ENCODE measurements around the gene SPIC. TPM values are rescaled to one million over a fixed set of nuclear protein-coding genes. Genes with fewer than 3 reads are reported as not detected.
"Not testable (repeated sequence)": the region's sequence is repeated elsewhere in the genome, so short reads cannot be mapped to it uniquely, and the experiment has no call there.

The SPIC gene
- total and polyA plus RNA-seq, 4 experiments from 2014 or later = not detected

DNA sequence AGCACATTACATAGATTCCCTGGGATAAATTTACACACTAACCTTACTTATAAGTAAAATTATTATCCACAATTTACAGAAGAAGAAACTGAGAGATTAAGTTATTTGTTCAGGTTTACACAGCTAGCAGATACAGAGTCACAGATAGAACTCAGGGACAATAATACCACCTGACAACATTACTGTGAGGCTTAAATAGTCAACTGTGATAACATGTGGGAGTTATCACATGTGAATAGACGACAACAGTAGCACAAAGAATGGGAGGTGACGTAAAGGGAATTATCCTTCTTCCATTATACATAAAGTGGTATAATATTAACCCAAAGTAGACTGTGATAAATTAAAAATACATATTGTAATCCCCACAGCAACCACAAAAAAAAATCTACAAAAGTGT lies 6.2 kb upstream of the SPIC start:
- no peak overlapping the region for H3K4me3 ChIP-seq (ENCODE audit: low read length in 2 of 2)
- DNase-seq = no peak
- no peak overlapping the region for H3K27ac ChIP-seq (ENCODE audit: low read depth, low read length)
- H3K4me1 ChIP-seq (ENCODE audit: insufficient read depth, low read length) = no peaks in the 10 kb centered on the region
- ChIA-PET POLR2A (ENCODE audit: partially characterized antibody) (no interaction called here), CTCF (ENCODE audit: partially characterized antibody) (no interaction called here)
- H3K27ac Mint-ChIP-seq = no peak overlapping the region
- no peaks in the 10 kb centered on the region for H3K9me3 Mint-ChIP-seq
- H3K27me3 Mint-ChIP-seq = peaks cover 0 to 2% of the 10 kb centered on the region in 2 donors
- H3K4me3 Mint-ChIP-seq = no peak overlapping the region
- H3K36me3 ChIP-seq (ENCODE audit: insufficient read depth, low read length) = no peaks in the 10 kb centered on the region
- no peaks in the 10 kb centered on the region for H3K27me3 ChIP-seq (ENCODE audit: insufficient read depth, low read length)
- intact Hi-C loops (cut with micrococcal nuclease) = no loop called here
- H3K4me1 Mint-ChIP-seq = no peaks in the 10 kb centered on the region
- H3K9me3 ChIP-seq (ENCODE audit: control insufficient read depth in 1 of 2, low read length in 2 of 2) = no peaks in the 10 kb centered on the region
- H3K36me3 Mint-ChIP-seq = no peaks in the 10 kb centered on the region

GRCh38 chr12:101470939-101471338 lies 4.2 kb upstream of the SPIC start:
- Histone ChIP-seq H3K4me3 (ENCODE audit: low read length in 2 of 2) (no peak overlapping the region), H3K27me3 (ENCODE audit: insufficient read depth, low read length) (no peaks in the 10 kb centered on the region), H3K9me3 (ENCODE audit: control insufficient read depth in 1 of 2, low read length in 2 of 2) (no peaks in the 10 kb centered on the region), H3K4me1 (ENCODE audit: insufficient read depth, low read length) (no peaks in the 10 kb centered on the region), H3K36me3 (ENCODE audit: insufficient read depth, low read length) (no peaks in the 10 kb centered on the region), H3K27ac (ENCODE audit: low read depth, low read length) (no peak overlapping the region)
- intact Hi-C loops (cut with micrococcal nuclease) = no loop called here
- Mint-ChIP-seq H3K27me3 (no peaks in the 10 kb centered on the region), H3K36me3 (no peaks in the 10 kb centered on the region), H3K9me3 (no peaks in the 10 kb centered on the region), H3K4me3 (no peak overlapping the region), H3K4me1 (no peaks in the 10 kb centered on the region), H3K27ac (no peak overlapping the region)
- DNase-seq = no peak
- ChIA-PET CTCF (ENCODE audit: partially characterized antibody) (interaction anchor here (0.7 to 1.7 kb wide), 2 partner anchors 12 to 301 kb away, joined by 3 to 4 read pairs; no protein-coding TSS in a partner anchor), POLR2A (ENCODE audit: partially characterized antibody) (no interaction called here)

DNA sequence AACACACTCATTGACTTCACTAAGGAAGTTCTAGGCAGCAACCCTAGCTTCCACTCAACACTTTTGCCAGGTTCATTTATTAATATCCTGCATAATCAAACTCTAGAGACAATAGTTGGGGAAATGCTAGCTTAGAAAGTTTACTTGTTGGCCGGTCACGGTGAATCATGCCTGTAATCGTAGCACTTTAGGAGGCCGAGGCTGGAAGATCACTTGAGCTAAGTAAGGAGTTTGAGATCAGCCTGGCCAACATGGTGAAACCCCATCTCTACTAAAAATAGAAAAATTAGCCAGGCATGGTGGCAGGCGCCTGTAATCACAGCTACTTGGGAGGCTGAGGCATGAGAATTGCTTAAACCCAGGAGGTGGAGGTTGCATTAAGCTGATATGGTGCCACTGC lies 3.3 kb upstream of the SPIC start:
- H3K4me3 Mint-ChIP-seq; H3K9me3 ChIP-seq (ENCODE audit: control insufficient read depth in 1 of 2, low read length in 2 of 2); H3K27ac Mint-ChIP-seq; H3K36me3 ChIP-seq (ENCODE audit: insufficient read depth, low read length); H3K4me1 Mint-ChIP-seq; H3K27me3 ChIP-seq (ENCODE audit: insufficient read depth, low read length); POLR2A ChIA-PET (ENCODE audit: partially characterized antibody); H3K9me3 Mint-ChIP-seq; H3K27me3 Mint-ChIP-seq; DNase-seq; H3K36me3 Mint-ChIP-seq; intact Hi-C loops (cut with micrococcal nuclease); H3K4me1 ChIP-seq (ENCODE audit: insufficient read depth, low read length); H3K27ac ChIP-seq (ENCODE audit: low read depth, low read length); H3K4me3 ChIP-seq (ENCODE audit: low read length in 2 of 2): not testable (repeated sequence)
- CTCF ChIA-PET (ENCODE audit: partially characterized antibody) = interaction anchor here (0.7 to 1.7 kb wide), 2 partner anchors 11 to 300 kb away, joined by 3 to 4 read pairs; no protein-coding TSS in a partner anchor

- Histone ChIP-seq H3K36me3 (ENCODE audit: insufficient read depth, low read length) (no peaks in the 10 kb centered on the region), H3K27me3 (ENCODE audit: insufficient read depth, low read length) (no peaks in the 10 kb centered on the region), H3K27ac (ENCODE audit: low read depth, low read length) (no peak overlapping the region), H3K4me1 (ENCODE audit: insufficient read depth, low read length) (no peaks in the 10 kb centered on the region), H3K4me3 (ENCODE audit: low read length in 2 of 2) (no peak overlapping the region), H3K9me3 (ENCODE audit: control insufficient read depth in 1 of 2, low read length in 2 of 2) (no peaks in the 10 kb centered on the region)
- Mint-ChIP-seq H3K9me3 (no peaks in the 10 kb centered on the region), H3K27me3 (no peaks in the 10 kb centered on the region), H3K36me3 (no peaks in the 10 kb centered on the region), H3K4me3 (no peak overlapping the region), H3K27ac (no peak overlapping the region), H3K4me1 (no peaks in the 10 kb centered on the region)
- intact Hi-C loops (cut with micrococcal nuclease) = no loop called here
- POLR2A ChIA-PET (ENCODE audit: partially characterized antibody) = no interaction called here
- CTCF ChIA-PET (ENCODE audit: partially characterized antibody) = no interaction called here
- no peak for DNase-seq
These were observed 888 bp upstream of the SPIC start for GRCh38 chr12:101474248-101474647.

DNA sequence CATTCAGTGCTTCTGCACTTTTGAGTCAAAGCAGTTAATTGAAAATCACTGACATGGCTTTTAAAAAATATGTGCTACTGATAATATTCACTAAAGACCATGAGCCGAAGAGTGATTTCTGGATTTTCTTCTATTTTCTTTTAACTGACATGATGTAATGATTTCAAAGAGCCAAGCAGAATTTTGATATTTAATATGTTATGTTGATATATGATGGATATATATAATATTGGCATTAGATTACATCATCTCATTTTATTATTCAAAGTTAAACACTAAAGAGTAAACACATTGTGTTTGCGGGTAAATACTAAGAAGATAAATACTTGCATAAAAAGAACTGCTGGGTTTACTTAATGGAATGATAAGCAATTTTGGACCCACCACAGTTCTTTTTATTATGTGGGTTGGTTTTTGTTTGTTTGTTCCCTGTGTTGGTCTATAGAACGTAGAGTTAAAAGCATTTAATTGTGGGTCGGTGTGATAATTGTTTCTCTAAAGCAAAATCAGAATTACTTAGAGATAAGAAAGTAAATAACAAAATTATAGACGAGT lies 692 bp downstream of the SPIC start:
- intact Hi-C loops (cut with micrococcal nuclease) = no loop called here
- Mint-ChIP-seq H3K4me3 (no peak overlapping the region), H3K4me1 (no peaks in the 10 kb centered on the region), H3K9me3 (no peaks in the 10 kb centered on the region), H3K27ac (no peak overlapping the region), H3K36me3 (no peaks in the 10 kb centered on the region), H3K27me3 (no peaks in the 10 kb centered on the region)
- ChIA-PET CTCF (ENCODE audit: partially characterized antibody) (no interaction called here), POLR2A (ENCODE audit: partially characterized antibody) (no interaction called here)
- no peaks in the 10 kb centered on the region for H3K36me3 ChIP-seq (ENCODE audit: insufficient read depth, low read length)
- H3K9me3 ChIP-seq (ENCODE audit: control insufficient read depth in 1 of 2, low read length in 2 of 2) = no peaks in the 10 kb centered on the region
- no peaks in the 10 kb centered on the region for H3K4me1 ChIP-seq (ENCODE audit: insufficient read depth, low read length)
- no peak for DNase-seq
- no peak overlapping the region for H3K27ac ChIP-seq (ENCODE audit: low read depth, low read length)
- no peak overlapping the region for H3K4me3 ChIP-seq (ENCODE audit: low read length in 2 of 2)
- H3K27me3 ChIP-seq (ENCODE audit: insufficient read depth, low read length) = no peaks in the 10 kb centered on the region

DNA sequence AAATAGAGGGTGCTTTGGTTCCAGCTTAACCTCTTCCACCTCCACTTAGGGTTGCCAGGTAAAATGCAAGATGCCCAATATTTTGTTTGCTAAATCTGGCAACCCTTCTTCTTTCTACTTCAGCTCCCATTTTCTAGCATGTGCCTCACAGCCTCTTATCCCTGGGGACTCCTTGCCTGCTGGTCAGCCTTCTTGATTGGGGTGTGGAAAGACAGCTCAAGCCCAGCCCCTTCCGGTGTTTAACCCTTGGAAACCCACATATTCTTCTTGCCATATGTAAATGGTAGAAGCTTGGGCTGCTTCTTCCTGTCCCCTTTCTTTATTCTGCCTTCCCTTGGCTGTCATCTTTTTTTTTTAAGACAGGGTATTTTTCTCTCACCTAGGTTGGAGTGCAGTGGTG lies 5.7 kb downstream of the SPIC start:
- H3K4me1 ChIP-seq (ENCODE audit: insufficient read depth, low read length) = no peaks in the 10 kb centered on the region
- ChIA-PET CTCF (ENCODE audit: partially characterized antibody) (interaction anchor here (1.0 kb wide), 1 partner anchor 9 kb away, joined by 4 read pairs; no protein-coding TSS in a partner anchor), POLR2A (ENCODE audit: partially characterized antibody) (no interaction called here)
- no peaks in the 10 kb centered on the region for H3K27me3 Mint-ChIP-seq
- intact Hi-C loops (cut with micrococcal nuclease) = no loop called here
- H3K27me3 ChIP-seq (ENCODE audit: insufficient read depth, low read length) = no peaks in the 10 kb centered on the region
- no peak overlapping the region for H3K27ac Mint-ChIP-seq
- H3K4me3 Mint-ChIP-seq = no peak overlapping the region
- H3K4me3 ChIP-seq (ENCODE audit: low read length in 2 of 2) = no peak overlapping the region
- H3K27ac ChIP-seq (ENCODE audit: low read depth, low read length) = no peak overlapping the region
- H3K9me3 Mint-ChIP-seq = no peaks in the 10 kb centered on the region
- no peaks in the 10 kb centered on the region for H3K36me3 Mint-ChIP-seq
- DNase-seq = no peak
- H3K36me3 ChIP-seq (ENCODE audit: insufficient read depth, low read length) = no peaks in the 10 kb centered on the region
- H3K4me1 Mint-ChIP-seq = no peaks in the 10 kb centered on the region
- no peaks in the 10 kb centered on the region for H3K9me3 ChIP-seq (ENCODE audit: control insufficient read depth in 1 of 2, low read length in 2 of 2)

GRCh38 chr12:101485021-101485420 lies 9.9 kb downstream of the SPIC start:
- H3K27me3 ChIP-seq (ENCODE audit: insufficient read depth, low read length) = no peaks in the 10 kb centered on the region
- Mint-ChIP-seq H3K27ac (no peak overlapping the region), H3K4me3 (no peak overlapping the region), H3K9me3 (no peaks in the 10 kb centered on the region), H3K36me3 (no peaks in the 10 kb centered on the region), H3K27me3 (peaks cover 0 to 8% of the 10 kb centered on the region in 2 donors), H3K4me1 (no peaks in the 10 kb centered on the region)
- intact Hi-C loops (cut with micrococcal nuclease) = no loop called here
- ChIA-PET CTCF (ENCODE audit: partially characterized antibody) (no interaction called here), POLR2A (ENCODE audit: partially characterized antibody) (no interaction called here)
- H3K9me3 ChIP-seq (ENCODE audit: control insufficient read depth in 1 of 2, low read length in 2 of 2) = no peaks in the 10 kb centered on the region
- no peaks in the 10 kb centered on the region for H3K36me3 ChIP-seq (ENCODE audit: insufficient read depth, low read length)
- DNase-seq = no peak
- H3K4me3 ChIP-seq (ENCODE audit: low read length in 2 of 2) = no peak overlapping the region
- no peak overlapping the region for H3K27ac ChIP-seq (ENCODE audit: low read depth, low read length)
- no peaks in the 10 kb centered on the region for H3K4me1 ChIP-seq (ENCODE audit: insufficient read depth, low read length)

GRCh38 chr12:101488469-101488868 lies 13.3 kb downstream of the SPIC start:
- Mint-ChIP-seq H3K4me3 (no peak overlapping the region), H3K27ac (no peak overlapping the region), H3K36me3 (no peaks in the 10 kb centered on the region), H3K4me1 (no peaks in the 10 kb centered on the region), H3K9me3 (peaks cover 0 to 6% (median 0%) of the 10 kb centered on the region in 8 donors), H3K27me3 (peaks cover 0 to 9% of the 10 kb centered on the region in 2 donors)
- POLR2A ChIA-PET (ENCODE audit: partially characterized antibody) = no interaction called here
- Histone ChIP-seq H3K27ac (ENCODE audit: low read depth, low read length) (no peak overlapping the region), H3K27me3 (ENCODE audit: insufficient read depth, low read length) (no peaks in the 10 kb centered on the region), H3K4me3 (ENCODE audit: low read length in 2 of 2) (no peak overlapping the region), H3K36me3 (ENCODE audit: insufficient read depth, low read length) (no peaks in the 10 kb centered on the region), H3K4me1 (ENCODE audit: insufficient read depth, low read length) (no peaks in the 10 kb centered on the region), H3K9me3 (ENCODE audit: control insufficient read depth in 1 of 2, low read length in 2 of 2) (no peaks in the 10 kb centered on the region)
- no peak for DNase-seq
- CTCF ChIA-PET (ENCODE audit: partially characterized antibody) = no interaction called here
- intact Hi-C loops (cut with micrococcal nuclease) = no loop called here

Data from CD4-positive, alpha-beta memory T cell (primary cell).